ENCODE data around the gene AGAP2. TPM values are rescaled to one million over a fixed set of nuclear protein-coding genes. Genes with fewer than 3 reads are reported as not detected.

AGAP2 gene
- total and polyA plus RNA-seq, 9 of the 15 experiments (the other 6 are each of a cell fraction or from before 2014, with no cell fraction given), result 0.04 to 0.77 (median 0.28) TPM; not detected in 1

GRCh38 chr12:57693659-57694458 is 44.7 kb downstream of the AGAP2 start, which contains the start of gene OS9 (continued):
- peak in 1 of 2 experiments; percentile 53; a peak in 2 of 4 replicates for TF ChIP-seq MAZ (CRISPR knock-in tag; conservative IDR thresholded peaks at IDR 0.05 in 1 of 2, IDR thresholded peaks at IDR 0.05 in 1 of 2)
- TF ChIP-seq HMGXB4 (CRISPR knock-in tag; IDR thresholded peaks at IDR 0.05), result 0 out of 2 replicates have a peak, but pooled peaks have one; percentile 25
- peak; percentile 82 for TF ChIP-seq TAF7 (tag; IDR thresholded peaks at IDR 0.05)
- peak; percentile 67 for TF ChIP-seq CHD2 (IDR thresholded peaks at IDR 0.05; ENCODE audit: low read depth, low read length)
- TF ChIP-seq ATF7 (IDR thresholded peaks at IDR 0.05), result peak; percentile 76; the same call in 1 of the 2 replicates
- TF ChIP-seq PRDM10 (IDR thresholded peaks at IDR 0.05; ENCODE audit: partially characterized antibody), result peak; percentile 57
- TF ChIP-seq DACH1 (IDR thresholded peaks at IDR 0.05; ENCODE audit: partially characterized antibody), result peak; percentile 32
- 0 out of 2 replicates have a peak, but pooled peaks have one; percentile 64 for TF ChIP-seq ETS1 (conservative IDR thresholded peaks at IDR 0.05; ENCODE audit: control insufficient read depth, low read depth, low read length)
- TF ChIP-seq NFYB (IDR thresholded peaks at IDR 0.05; ENCODE audit: extremely low read depth, insufficient read length), result peak; percentile 68
- TF ChIP-seq POLR2B (IDR thresholded peaks at IDR 0.05; ENCODE audit: low read depth, partially characterized antibody), result peak; percentile 86
- no peak for TF ChIP-seq RFX1 (IDR thresholded peaks at IDR 0.05)
- TF ChIP-seq ZNF431 (CRISPR knock-in tag; IDR thresholded peaks at IDR 0.05), result 0 out of 2 replicates have a peak, but pooled peaks have one; percentile 22
- TF ChIP-seq FOXO4 (CRISPR knock-in tag; IDR thresholded peaks at IDR 0.05), result no peak
- peak; percentile 82 for TF ChIP-seq E2F8 (IDR thresholded peaks at IDR 0.05; ENCODE audit: low read depth, partially characterized antibody)
